HCT116 (cell line): ENCODE data around the gene TEKT4. TPM values are rescaled to one million over a fixed set of nuclear protein-coding genes. Genes with fewer than 3 reads are reported as not detected.

Source experiments
- ATAC-seq: fragments of 200-7000 bp; cut with Tn5 transposase; 2 replicates; pipeline ENCODE4 v1.9.1; 2020; ENCODE audit warnings: mild to moderate bottlenecking, moderate library complexity
- BruUV-seq: library from RNA; stranded (reverse); fragments of 400-500 nt; replicated peaks from 2 replicates; lab custom pipeline; 2021; lab: Mats Ljungman, UMichigan
- CTCF ChIA-PET: fragments of 300-600 bp; sonication (Branson Sonifier 250); formaldehyde crosslinking; loops from one replicate; lab custom pipeline; 2021; ENCODE audit warnings: antibody characterized with exemption; lab: Charles Lee
- POLR2A ChIA-PET: fragments of 300-600, 350-600 bp; sonication (Branson Sonifier 250); formaldehyde crosslinking; loops from one replicate; lab custom pipeline; 2021; ENCODE audit warnings: antibody characterized with exemption; lab: Charles Lee
- RAD21 ChIA-PET, 2 experiments: fragments of 300-600 bp; sonication (Branson Sonifier 250); formaldehyde crosslinking; loops; one replicate each; lab custom pipeline; 2023; ENCODE audit warnings: low total read pairs in 2 of 2; ENCODE audit not compliant: uncharacterized antibody in 2 of 2, unreplicated experiment in 2 of 2, low non-redundant PET in 1 of 2; lab: Charles Lee
- DNase-seq: peaks from one replicate; pipeline ENCODE4 v3.0.0-alpha.2; 2010; ENCODE audit warnings: low read depth, low spot score
- H2AFZ ChIP-seq: fragments of 200-600 bp; shearing (Covaris generic), sonication (generic); 2 replicates; pipeline ENCODE4 v1.6.1; 2017; ENCODE audit warnings: low read depth, mixed run types, mixed read lengths, antibody characterized with exemption, low read length; ENCODE audit not compliant: poor library complexity, severe bottlenecking
- H3K27ac ChIP-seq: 2 replicates; pipeline ENCODE4 v1.5.1; 2012; ENCODE audit warnings: low read depth, low read length
- H3K27me3 ChIP-seq: fragments of 200-600 bp; sonication (generic); 2 replicates; pipeline ENCODE4 v1.6.1; 2016; ENCODE audit warnings: mixed run types, low read length, mixed read lengths; ENCODE audit not compliant: insufficient read depth
- H3K36me3 ChIP-seq, 2 experiments: fragments of 200-500 bp in 1 of 2; fragments of 200-600 bp in 1 of 2; sonication (Bioruptor generic) in 1 of 2; sonication (generic) in 1 of 2; 2 replicates each; pipeline versions ENCODE4 v1.5.1 to v1.6.1; 2014 to 2016; ENCODE audit warnings: low read length in 2 of 2, inconsistent platforms in 1 of 2, mixed read lengths in 1 of 2, mixed run types in 1 of 2; ENCODE audit not compliant: insufficient read depth in 2 of 2, control insufficient read depth in 1 of 2
- H3K4me1 ChIP-seq, 2 experiments: fragments of 200-600 bp in 1 of 2; sonication (generic) in 1 of 2; 2 replicates each; pipeline versions ENCODE4 v1.5.1 to v1.6.1; 2012 to 2017; ENCODE audit warnings: low read length in 2 of 2, inconsistent platforms in 1 of 2, mild to moderate bottlenecking in 1 of 2, mixed read lengths in 1 of 2, mixed run types in 1 of 2, moderate library complexity in 1 of 2; ENCODE audit not compliant: insufficient read depth in 2 of 2, control insufficient read depth in 1 of 2
- H3K4me2 ChIP-seq: fragments of 200-600 bp; sonication (generic); 2 replicates; pipeline ENCODE4 v1.6.1; 2017; ENCODE audit warnings: mixed run types, low read length, mixed read lengths
- H3K4me3 ChIP-seq, 2 experiments: fragments of 200-600 bp in 1 of 2; sonication (generic) in 1 of 2; replicated peaks in 1 of 2; 2 replicates each; pipeline ENCODE4 v1.5.1; 2011 to 2016; ENCODE audit warnings: low read length in 2 of 2, control low read depth in 1 of 2, low read depth in 1 of 2, mild to moderate bottlenecking in 1 of 2, mixed read lengths in 1 of 2, mixed run types in 1 of 2
- H3K79me2 ChIP-seq: fragments of 200-600 bp; sonication (generic); 2 replicates; pipeline ENCODE4 v1.6.1; 2017; ENCODE audit warnings: mild to moderate bottlenecking, mixed run types, low read length, moderate library complexity, mixed read lengths; ENCODE audit not compliant: insufficient read depth
- H3K9ac ChIP-seq: fragments of 200-600 bp; sonication (generic); 2 replicates; pipeline ENCODE4 v1.6.1; 2016; ENCODE audit warnings: low read length, mixed read lengths
- H3K9me2 ChIP-seq: fragments of 200-600 bp; sonication (generic), shearing (Covaris generic); 2 replicates; pipeline ENCODE4 v1.6.1; 2017; ENCODE audit warnings: mixed run types, mild to moderate bottlenecking, moderate library complexity; ENCODE audit not compliant: insufficient read depth
- H3K9me3 ChIP-seq, 2 experiments: fragments of 200-500 bp in 1 of 2; fragments of 200-600 bp in 1 of 2; sonication (Bioruptor generic) in 1 of 2; sonication (generic) in 1 of 2; 2 replicates each; pipeline ENCODE4 v1.6.1; 2014 to 2017; ENCODE audit warnings: low read length in 2 of 2, mixed read lengths in 2 of 2, inconsistent platforms in 1 of 2, low read depth in 1 of 2, mild to moderate bottlenecking in 1 of 2, mixed run types in 1 of 2, moderate library complexity in 1 of 2; ENCODE audit not compliant: control insufficient read depth in 1 of 2, insufficient read depth in 1 of 2
- H4K20me1 ChIP-seq: fragments of 200-600 bp; sonication (generic), shearing (Covaris generic); 2 replicates; pipeline ENCODE4 v1.6.1; 2017; ENCODE audit warnings: mixed run types, mild to moderate bottlenecking, moderate library complexity; ENCODE audit not compliant: insufficient read depth
- CBX3 ChIP-seq: IDR thresholded peaks from 2 replicates; pipeline ENCODE4 v1.6.1; 2012; ENCODE audit warnings: low read depth
- EZH2 ChIP-seq: fragments of 200-600 bp; sonication (generic); IDR thresholded peaks from 2 replicates; pipeline ENCODE4 v1.6.1; 2017; ENCODE audit warnings: antibody characterized with exemption, mixed run types
- EZH2phosphoT487 ChIP-seq: fragments of 200-600 bp; IDR thresholded peaks from 2 replicates; pipeline ENCODE4 v1.6.1; 2018; ENCODE audit warnings: antibody characterized with exemption, borderline replicate concordance
- RAD21 ChIP-seq: IDR thresholded peaks from 2 replicates; pipeline ENCODE4 v1.6.1; 2012; ENCODE audit warnings: low read depth, mild to moderate bottlenecking
- SRF ChIP-seq: IDR thresholded peaks from 2 replicates; pipeline ENCODE4 v1.6.1; 2012; ENCODE audit warnings: low read depth
- TCF7L2 ChIP-seq: IDR thresholded peaks from 2 replicates; pipeline ENCODE4 v1.7.0; 2011; ENCODE audit warnings: borderline replicate concordance, inconsistent platforms; ENCODE audit not compliant: insufficient read depth, insufficient read length; ENCODE audit errors: extremely low read depth
- YY1 ChIP-seq: IDR thresholded peaks from 2 replicates; pipeline ENCODE4 v1.6.1; 2011; ENCODE audit warnings: low read length, low read depth, moderate library complexity, mild to moderate bottlenecking; ENCODE audit not compliant: insufficient replicate concordance; ENCODE audit errors: extremely low read depth
- ZNF274 ChIP-seq: fragments of 200-500 bp; sonication (Bioruptor generic); IDR thresholded peaks from 2 replicates; pipeline ENCODE4 v1.6.1; 2014; ENCODE audit warnings: mild to moderate bottlenecking, low read depth, low read length, inconsistent platforms
- intact Hi-C: fragments of 100-400 bp; cut with micrococcal nuclease; formaldehyde crosslinking; loops from 2 replicates; pipeline ENCODE4 v1.10.0; 2022
- total RNA-seq: library from RNA; stranded (reverse); gene quantifications from one replicate; pipeline ENCODE4 v1.2.1, GENCODE V29; 2021; ENCODE audit not compliant: unreplicated experiment
- TF ChIP-seq, protein P1 (sequence below), 3 experiments: fragments of 200-600 bp in 1 of 3; sonication (generic) in 1 of 3; IDR thresholded peaks in 2 of 3; conservative IDR thresholded peaks in 1 of 3; 2 replicates each; pipeline ENCODE4 v1.5.1; 2012 to 2017; ENCODE audit warnings: low read depth in 2 of 3, low read length in 2 of 3, antibody characterized with exemption in 1 of 3, borderline replicate concordance in 1 of 3, control low read depth in 1 of 3, mild to moderate bottlenecking in 1 of 3, mixed read lengths in 1 of 3, mixed run types in 1 of 3, moderate library complexity in 1 of 3; ENCODE audit not compliant: insufficient read depth in 1 of 3
- TF ChIP-seq, protein P2 (sequence below): IDR thresholded peaks from 2 replicates; pipeline ENCODE4 v1.6.1; 2011; ENCODE audit warnings: mild to moderate bottlenecking, low read length, moderate library complexity; ENCODE audit not compliant: insufficient replicate concordance; ENCODE audit errors: extremely low read depth
- TF ChIP-seq, protein P3 (sequence below): IDR thresholded peaks from 2 replicates; pipeline ENCODE4 v1.6.1; 2012

Gene TEKT4
- total RNA-seq, 1 experiment from 2014 or later = not detected

DNA sequence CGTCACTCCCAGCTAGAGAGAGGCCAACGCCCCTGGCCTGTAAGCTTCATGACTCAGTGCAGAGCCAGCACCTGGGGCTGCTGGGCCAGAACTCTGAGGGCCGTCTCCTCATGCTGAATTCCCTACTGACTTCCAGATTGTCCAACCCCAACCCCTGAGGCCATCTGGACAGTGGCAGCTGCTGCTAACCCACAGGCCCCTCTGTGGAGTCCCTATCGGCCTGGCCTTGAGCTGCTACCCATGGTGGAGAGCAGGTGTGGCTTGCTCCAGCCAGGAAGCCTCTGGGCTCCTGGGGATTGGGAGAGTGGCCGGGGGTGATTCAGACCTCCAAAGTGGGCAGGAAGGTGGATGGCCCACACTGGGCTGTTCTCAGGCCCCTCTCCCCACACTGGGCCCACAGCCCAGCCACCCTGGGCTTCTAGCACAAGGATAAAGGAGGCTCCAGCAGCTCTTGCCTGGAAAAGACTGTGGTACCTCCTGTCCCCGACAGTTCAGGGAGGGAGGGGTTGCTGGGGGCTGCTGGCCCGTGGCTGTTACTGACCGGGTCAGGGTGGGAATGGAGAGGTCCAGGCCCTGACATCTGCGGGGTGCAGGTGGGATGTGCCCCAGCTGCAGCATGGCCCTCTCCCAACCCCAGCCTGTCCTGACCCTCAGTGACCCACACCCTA, 8.2 kb downstream of the TEKT4 start:
- Histone ChIP-seq H3K27ac (no peak overlapping the region), H3K4me2 (no peak overlapping the region), H3K9me2 (no peaks in the 10 kb centered on the region), H3K9ac (no peak overlapping the region), H2AFZ (no peak overlapping the region), H3K36me3 (no peaks in the 10 kb centered on the region), H3K79me2 (no peaks in the 10 kb centered on the region), H3K9me3 (no peaks in the 10 kb centered on the region), H3K4me3 (no peak overlapping the region), H4K20me1 (no peaks in the 10 kb centered on the region), H3K27me3 (peaks cover 7% of the 10 kb centered on the region; the same call in 1 of the 2 replicates), H3K4me1 (no peaks in the 10 kb centered on the region)
- ChIA-PET CTCF (no interaction called here), RAD21 (no interaction called here), POLR2A (no interaction called here)
- no TSS peak for BruUV-seq
- intact Hi-C loops = loop anchor here (10.0 kb wide), 1 partner anchor 75 kb away; no protein-coding TSS in a partner anchor
- TF ChIP-seq EZH2phosphoT487 (no peak), ZNF274 (no peak), SRF (no peak), YY1 (no peak), CBX3 (no peak), RAD21 (no peak), TCF7L2 (no peak), EZH2 (no peak)
- TF ChIP-seq, protein P1, sequence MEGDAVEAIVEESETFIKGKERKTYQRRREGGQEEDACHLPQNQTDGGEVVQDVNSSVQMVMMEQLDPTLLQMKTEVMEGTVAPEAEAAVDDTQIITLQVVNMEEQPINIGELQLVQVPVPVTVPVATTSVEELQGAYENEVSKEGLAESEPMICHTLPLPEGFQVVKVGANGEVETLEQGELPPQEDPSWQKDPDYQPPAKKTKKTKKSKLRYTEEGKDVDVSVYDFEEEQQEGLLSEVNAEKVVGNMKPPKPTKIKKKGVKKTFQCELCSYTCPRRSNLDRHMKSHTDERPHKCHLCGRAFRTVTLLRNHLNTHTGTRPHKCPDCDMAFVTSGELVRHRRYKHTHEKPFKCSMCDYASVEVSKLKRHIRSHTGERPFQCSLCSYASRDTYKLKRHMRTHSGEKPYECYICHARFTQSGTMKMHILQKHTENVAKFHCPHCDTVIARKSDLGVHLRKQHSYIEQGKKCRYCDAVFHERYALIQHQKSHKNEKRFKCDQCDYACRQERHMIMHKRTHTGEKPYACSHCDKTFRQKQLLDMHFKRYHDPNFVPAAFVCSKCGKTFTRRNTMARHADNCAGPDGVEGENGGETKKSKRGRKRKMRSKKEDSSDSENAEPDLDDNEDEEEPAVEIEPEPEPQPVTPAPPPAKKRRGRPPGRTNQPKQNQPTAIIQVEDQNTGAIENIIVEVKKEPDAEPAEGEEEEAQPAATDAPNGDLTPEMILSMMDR (IDR thresholded peaks at IDR 0.05 in 2 of 3, conservative IDR thresholded peaks at IDR 0.05 in 1 of 3; ENCODE audit: borderline replicate concordance in 1 of 3, insufficient read depth in 1 of 3, low read depth in 2 of 3, low read length in 2 of 3) = no peak
- TF ChIP-seq, protein P2, sequence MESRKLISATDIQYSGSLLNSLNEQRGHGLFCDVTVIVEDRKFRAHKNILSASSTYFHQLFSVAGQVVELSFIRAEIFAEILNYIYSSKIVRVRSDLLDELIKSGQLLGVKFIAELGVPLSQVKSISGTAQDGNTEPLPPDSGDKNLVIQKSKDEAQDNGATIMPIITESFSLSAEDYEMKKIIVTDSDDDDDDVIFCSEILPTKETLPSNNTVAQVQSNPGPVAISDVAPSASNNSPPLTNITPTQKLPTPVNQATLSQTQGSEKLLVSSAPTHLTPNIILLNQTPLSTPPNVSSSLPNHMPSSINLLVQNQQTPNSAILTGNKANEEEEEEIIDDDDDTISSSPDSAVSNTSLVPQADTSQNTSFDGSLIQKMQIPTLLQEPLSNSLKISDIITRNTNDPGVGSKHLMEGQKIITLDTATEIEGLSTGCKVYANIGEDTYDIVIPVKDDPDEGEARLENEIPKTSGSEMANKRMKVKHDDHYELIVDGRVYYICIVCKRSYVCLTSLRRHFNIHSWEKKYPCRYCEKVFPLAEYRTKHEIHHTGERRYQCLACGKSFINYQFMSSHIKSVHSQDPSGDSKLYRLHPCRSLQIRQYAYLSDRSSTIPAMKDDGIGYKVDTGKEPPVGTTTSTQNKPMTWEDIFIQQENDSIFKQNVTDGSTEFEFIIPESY = no peak
- TF ChIP-seq, protein P3, sequence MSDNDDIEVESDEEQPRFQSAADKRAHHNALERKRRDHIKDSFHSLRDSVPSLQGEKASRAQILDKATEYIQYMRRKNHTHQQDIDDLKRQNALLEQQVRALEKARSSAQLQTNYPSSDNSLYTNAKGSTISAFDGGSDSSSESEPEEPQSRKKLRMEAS = no peak
- ATAC-seq (no peak), DNase-seq (no peak)
